GM23338 (cell line): ENCODE results near the gene RPS15. TPM values are rescaled to one million over a fixed set of nuclear protein-coding genes. Genes with fewer than 3 reads are reported as not detected.

Experiments
- ATAC-seq: fragments of 200-7000 bp; cut with Tn5 transposase; 3 replicates; pipeline ENCODE4 v1.9.1; 2020
- DNase-seq: peaks from one replicate; pipeline ENCODE4 v3.0.0-alpha.2; 2015; ENCODE audit warnings: low spot score
- H2AFZ ChIP-seq: fragments of 200-600 bp; sonication (generic); 2 replicates; pipeline ENCODE4 v1.8.0; 2016; ENCODE audit warnings: antibody characterized with exemption, mild to moderate bottlenecking, moderate library complexity
- H3F3A ChIP-seq: fragments of 200-600 bp; sonication (generic); replicated peaks from 2 replicates; pipeline ENCODE4 v1.8.0; 2017; ENCODE audit warnings: antibody characterized with exemption, mixed run types, low read depth
- H3K27ac ChIP-seq: fragments of 200-600 bp; sonication (generic); 2 replicates; pipeline ENCODE4 v1.6.1; 2016; ENCODE audit warnings: low read depth
- H3K27me3 ChIP-seq: fragments of 200-600 bp; sonication (generic); 2 replicates; pipeline ENCODE4 v1.8.0; 2016; ENCODE audit warnings: mild to moderate bottlenecking, mixed run types, moderate library complexity; ENCODE audit not compliant: insufficient read depth
- H3K36me3 ChIP-seq: fragments of 200-600 bp; sonication (generic); 2 replicates; pipeline ENCODE4 v1.8.0; 2016; ENCODE audit warnings: mild to moderate bottlenecking; ENCODE audit not compliant: insufficient read depth
- H3K4me1 ChIP-seq: fragments of 200-600 bp; sonication (generic); 2 replicates; pipeline ENCODE4 v1.8.0; 2016; ENCODE audit warnings: mild to moderate bottlenecking, moderate library complexity; ENCODE audit not compliant: insufficient read depth
- H3K4me2 ChIP-seq: fragments of 200-600 bp; sonication (generic); 2 replicates; pipeline ENCODE4 v1.7.1; 2017; ENCODE audit warnings: mixed run types
- H3K4me3 ChIP-seq: fragments of 200-600 bp; sonication (generic); 2 replicates; pipeline ENCODE4 v1.6.1; 2016; ENCODE audit warnings: mixed run types
- H3K79me2 ChIP-seq: fragments of 200-600 bp; sonication (generic); replicated peaks from 2 replicates; pipeline ENCODE4 v1.8.0; 2017; ENCODE audit warnings: mild to moderate bottlenecking; ENCODE audit not compliant: insufficient read depth
- H3K9me2 ChIP-seq: fragments of 200-600 bp; sonication (generic); 2 replicates; pipeline ENCODE4 v1.8.0; 2017; ENCODE audit not compliant: insufficient read depth
- H4K20me1 ChIP-seq: fragments of 200-600 bp; sonication (generic); replicated peaks from 2 replicates; pipeline ENCODE4 v1.8.0; 2017; ENCODE audit warnings: mild to moderate bottlenecking; ENCODE audit not compliant: insufficient read depth
- H3K27ac Mint-ChIP-seq: 2 replicates; pipeline ENCODE4 v1.8.0; 2020; ENCODE audit warnings: inconsistent platforms, mild to moderate bottlenecking, moderate library complexity, mixed read lengths
- H3K27me3 Mint-ChIP-seq: 3 replicates; pipeline ENCODE4 v1.8.0; 2022; ENCODE audit warnings: low read depth, mild to moderate bottlenecking, moderate library complexity, mixed read lengths, inconsistent platforms; ENCODE audit not compliant: insufficient read depth, poor library complexity
- H3K36me3 Mint-ChIP-seq: 3 replicates; pipeline ENCODE4 v1.8.0; 2021; ENCODE audit warnings: low read depth, mild to moderate bottlenecking, inconsistent platforms, moderate library complexity, mixed read lengths
- H3K4me1 Mint-ChIP-seq: 3 replicates; pipeline ENCODE4 v1.8.0; 2020; ENCODE audit warnings: mild to moderate bottlenecking, inconsistent platforms, mixed read lengths
- H3K4me3 Mint-ChIP-seq: 3 replicates; pipeline ENCODE4 v1.8.0; 2021; ENCODE audit warnings: moderate library complexity, mild to moderate bottlenecking, inconsistent platforms, mixed read lengths
- H3K9me3 Mint-ChIP-seq: 3 replicates; pipeline ENCODE4 v1.8.0; 2020; ENCODE audit warnings: moderate library complexity, mild to moderate bottlenecking, inconsistent platforms, mixed read lengths
- EZH2 ChIP-seq: fragments of 200-600 bp; sonication (generic); IDR thresholded peaks from one replicate; pipeline ENCODE4 v1.8.0; 2017; ENCODE audit warnings: antibody characterized with exemption, mild to moderate bottlenecking, low read depth; ENCODE audit not compliant: unreplicated experiment
- NANOG ChIP-seq: IDR thresholded peaks from 2 replicates; pipeline ENCODE4 v1.6.1; 2016; ENCODE audit warnings: antibody characterized with exemption, borderline replicate concordance
- REST ChIP-seq: IDR thresholded peaks from one replicate; pipeline ENCODE4 v1.6.1; 2018; ENCODE audit warnings: antibody characterized with exemption; ENCODE audit not compliant: unreplicated experiment
- STAT1 ChIP-seq: IDR thresholded peaks from one replicate; pipeline ENCODE4 v1.6.1; 2016; ENCODE audit warnings: antibody characterized with exemption; ENCODE audit not compliant: unreplicated experiment
- ZNF114 ChIP-seq: fragments of 250-450 bp; sonication (Bioruptor Pico); IDR thresholded peaks from 2 replicates; pipeline ENCODE4 v1.5.0; 2020; ENCODE audit warnings: mild to moderate bottlenecking, moderate library complexity
- polyA plus RNA-seq: library from polyadenylated mRNA; unstranded; fragments of >200 nt; fragmentation: Nextera tagmentation; extraction: Ambion mirVana; gene quantifications from 2 replicates; pipeline ENCODE4 v1.2.1, GENCODE V29; 2016
- total RNA-seq: library from RNA; depleted of rRNA; stranded (reverse); fragments of >200 nt; shearing (Covaris generic); gene quantifications from 2 replicates; pipeline ENCODE4 v1.2.3, GENCODE V29; 2014
- TF ChIP-seq, protein P1 (sequence below), 2 experiments: fragments of 200-600 bp in 1 of 2; sonication (generic) in 1 of 2; conservative IDR thresholded peaks; 2 replicates each; pipeline versions ENCODE4 v1.5.1 to v1.6.1; 2016 to 2017; ENCODE audit warnings: antibody characterized with exemption in 2 of 2, low read depth in 2 of 2, mild to moderate bottlenecking in 2 of 2, moderate library complexity in 1 of 2
- TF ChIP-seq, protein P2 (sequence below): fragments of 250-450 bp; sonication (Bioruptor Pico); IDR thresholded peaks from 2 replicates; pipeline ENCODE4 v1.5.0; 2020; ENCODE audit warnings: mild to moderate bottlenecking, moderate library complexity

The RPS15 gene
- total and polyA plus RNA-seq, 2 experiments from 2014 or later, result 2,953 to 3,861 TPM

DNA sequence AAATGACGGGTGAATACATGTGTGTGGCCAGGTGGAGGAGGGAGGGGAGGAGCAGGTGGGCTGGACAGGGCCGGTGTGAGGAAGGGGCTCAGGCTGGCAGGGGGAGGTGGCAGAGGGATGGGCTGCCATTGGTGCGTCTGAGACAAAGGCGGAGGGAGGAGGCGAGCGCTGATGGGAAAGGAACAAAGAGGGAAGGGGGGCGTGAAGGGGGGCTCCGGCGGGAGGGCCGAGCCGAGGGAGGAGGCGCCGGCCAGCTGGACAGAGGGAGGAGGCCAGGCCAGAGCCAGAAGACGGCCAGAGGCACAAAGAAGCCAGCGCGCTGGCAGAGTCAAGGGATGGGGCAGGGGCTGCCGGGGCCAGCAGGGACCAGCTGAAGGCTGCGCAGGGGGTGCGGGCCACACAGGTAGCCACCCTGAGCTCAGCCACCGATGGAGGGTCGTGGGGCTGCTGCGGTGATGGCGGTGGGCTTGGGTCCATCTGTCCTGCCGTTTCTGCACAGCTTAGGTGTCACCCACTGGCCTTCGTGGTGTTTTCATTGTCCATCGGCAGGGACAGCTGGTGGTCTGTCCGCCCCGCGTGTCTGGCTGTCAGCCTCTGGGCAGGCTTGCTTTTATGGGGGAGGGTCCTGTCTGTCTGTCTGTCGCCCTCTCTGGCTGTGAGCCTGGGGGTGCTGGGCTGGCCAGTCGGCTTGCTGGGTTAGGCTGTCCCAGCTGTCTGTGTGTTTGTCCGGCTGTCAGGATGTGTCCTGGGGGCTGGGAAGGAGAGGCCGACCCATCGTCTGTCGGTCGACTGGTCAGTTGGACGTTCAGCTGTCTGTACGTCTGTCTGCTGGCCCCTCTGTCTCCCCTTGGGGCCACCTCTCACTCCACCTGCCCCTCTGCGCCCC, 14.0 kb downstream of the RPS15 start:
- ATAC-seq, result peak; percentile 3; the same call in 2 of the 3 replicates
- Mint-ChIP-seq H3K36me3 (peaks cover under 1% of the 10 kb centered on the region; the same call in 1 of the 3 replicates), H3K9me3 (no peaks in the 10 kb centered on the region; the same call in 2 of the 3 replicates), H3K4me3 (no peak overlapping the region; the same call in 1 of the 3 replicates), H3K27ac (no peak overlapping the region), H3K27me3 (peaks cover 54% of the 10 kb centered on the region), H3K4me1 (peaks cover 37% of the 10 kb centered on the region)
- peak; percentile 79 for DNase-seq
- no peaks in the 10 kb centered on the region for H3K9me2 ChIP-seq
- no peak overlapping the region for H2AFZ ChIP-seq
- H3K4me3 ChIP-seq, result no peak overlapping the region; the same call in 1 of the 2 replicates
- no peaks in the 10 kb centered on the region for H4K20me1 ChIP-seq
- H3K4me2 ChIP-seq, result no peak overlapping the region
- peaks cover 34% of the 10 kb centered on the region for H3K27me3 ChIP-seq
- H3F3A ChIP-seq, result peaks cover 21% of the 10 kb centered on the region
- no peaks in the 10 kb centered on the region for H3K36me3 ChIP-seq
- H3K79me2 ChIP-seq, result 0 out of 2 replicates have a peak, but pooled peaks cover 3% of the 10 kb centered on the region
- TF ChIP-seq REST, result peak; percentile 5
- no peak for TF ChIP-seq EZH2
- H3K4me1 ChIP-seq, result peaks cover 23% of the 10 kb centered on the region; the same call in 1 of the 2 replicates
- H3K27ac ChIP-seq, result no peak overlapping the region

DNA sequence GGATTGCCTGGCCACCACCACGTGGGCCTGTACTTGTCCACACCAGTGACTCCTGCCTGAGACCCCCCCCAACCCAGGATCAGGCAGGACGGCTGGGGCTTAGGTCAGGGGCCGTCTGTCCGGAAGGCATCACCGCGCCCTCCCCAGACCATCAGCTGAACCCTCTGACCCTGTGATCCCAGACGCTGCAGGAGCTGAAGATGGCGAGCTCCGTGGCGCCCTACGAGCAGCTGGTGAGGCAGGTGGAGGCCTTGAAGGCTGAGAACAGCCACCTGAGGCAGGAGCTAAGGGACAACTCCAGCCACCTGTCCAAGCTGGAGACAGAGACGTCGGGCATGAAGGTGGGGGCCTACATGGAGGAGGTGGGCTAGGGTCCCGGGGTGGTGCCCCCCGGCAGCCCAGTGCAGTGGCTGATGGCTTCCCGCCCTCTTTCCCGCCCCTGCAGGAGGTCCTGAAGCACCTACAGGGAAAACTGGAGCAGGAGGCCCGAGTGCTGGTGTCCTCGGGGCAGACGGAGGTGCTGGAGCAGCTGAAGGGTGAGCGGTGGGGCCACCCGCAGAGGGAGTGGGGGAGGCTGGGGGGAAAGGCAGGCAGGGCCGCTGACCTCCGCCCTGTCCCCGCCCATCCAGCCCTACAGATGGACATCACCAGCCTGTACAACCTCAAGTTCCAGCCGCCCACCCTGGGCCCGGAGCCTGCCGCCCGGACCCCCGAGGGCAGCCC, 14.8 kb downstream of the RPS15 start:
- no peak overlapping the region for H3K4me3 ChIP-seq
- H3K27ac ChIP-seq, result no peak overlapping the region
- H3K9me2 ChIP-seq, result no peaks in the 10 kb centered on the region
- H3K4me2 ChIP-seq, result no peak overlapping the region
- H3K36me3 ChIP-seq, result no peaks in the 10 kb centered on the region
- H4K20me1 ChIP-seq, result no peaks in the 10 kb centered on the region
- peaks cover 23% of the 10 kb centered on the region; the same call in 1 of the 2 replicates for H3K4me1 ChIP-seq
- DNase-seq (peak; percentile 1), ATAC-seq (no peak)
- peaks cover 48% of the 10 kb centered on the region for H3K27me3 Mint-ChIP-seq
- peaks cover 36% of the 10 kb centered on the region for H3K4me1 Mint-ChIP-seq
- H3K4me3 Mint-ChIP-seq, result no peak overlapping the region
- 0 out of 2 replicates have a peak, but pooled peaks cover 3% of the 10 kb centered on the region for H3K79me2 ChIP-seq
- H3K36me3 Mint-ChIP-seq, result peaks cover 4% of the 10 kb centered on the region
- no peak overlapping the region for H3K27ac Mint-ChIP-seq
- peaks cover 26% of the 10 kb centered on the region for H3K27me3 ChIP-seq
- peaks cover 22% of the 10 kb centered on the region for H3F3A ChIP-seq
- no peaks in the 10 kb centered on the region; the same call in 2 of the 3 replicates for H3K9me3 Mint-ChIP-seq
- H2AFZ ChIP-seq, result no peak overlapping the region
- no peak for TF ChIP-seq STAT1
- TF ChIP-seq, protein P1, sequence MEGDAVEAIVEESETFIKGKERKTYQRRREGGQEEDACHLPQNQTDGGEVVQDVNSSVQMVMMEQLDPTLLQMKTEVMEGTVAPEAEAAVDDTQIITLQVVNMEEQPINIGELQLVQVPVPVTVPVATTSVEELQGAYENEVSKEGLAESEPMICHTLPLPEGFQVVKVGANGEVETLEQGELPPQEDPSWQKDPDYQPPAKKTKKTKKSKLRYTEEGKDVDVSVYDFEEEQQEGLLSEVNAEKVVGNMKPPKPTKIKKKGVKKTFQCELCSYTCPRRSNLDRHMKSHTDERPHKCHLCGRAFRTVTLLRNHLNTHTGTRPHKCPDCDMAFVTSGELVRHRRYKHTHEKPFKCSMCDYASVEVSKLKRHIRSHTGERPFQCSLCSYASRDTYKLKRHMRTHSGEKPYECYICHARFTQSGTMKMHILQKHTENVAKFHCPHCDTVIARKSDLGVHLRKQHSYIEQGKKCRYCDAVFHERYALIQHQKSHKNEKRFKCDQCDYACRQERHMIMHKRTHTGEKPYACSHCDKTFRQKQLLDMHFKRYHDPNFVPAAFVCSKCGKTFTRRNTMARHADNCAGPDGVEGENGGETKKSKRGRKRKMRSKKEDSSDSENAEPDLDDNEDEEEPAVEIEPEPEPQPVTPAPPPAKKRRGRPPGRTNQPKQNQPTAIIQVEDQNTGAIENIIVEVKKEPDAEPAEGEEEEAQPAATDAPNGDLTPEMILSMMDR (conservative IDR thresholded peaks at IDR 0.05; ENCODE audit: low read depth in 2 of 2), result no peak
- TF ChIP-seq NANOG, result no peak
- TF ChIP-seq, protein P2, sequence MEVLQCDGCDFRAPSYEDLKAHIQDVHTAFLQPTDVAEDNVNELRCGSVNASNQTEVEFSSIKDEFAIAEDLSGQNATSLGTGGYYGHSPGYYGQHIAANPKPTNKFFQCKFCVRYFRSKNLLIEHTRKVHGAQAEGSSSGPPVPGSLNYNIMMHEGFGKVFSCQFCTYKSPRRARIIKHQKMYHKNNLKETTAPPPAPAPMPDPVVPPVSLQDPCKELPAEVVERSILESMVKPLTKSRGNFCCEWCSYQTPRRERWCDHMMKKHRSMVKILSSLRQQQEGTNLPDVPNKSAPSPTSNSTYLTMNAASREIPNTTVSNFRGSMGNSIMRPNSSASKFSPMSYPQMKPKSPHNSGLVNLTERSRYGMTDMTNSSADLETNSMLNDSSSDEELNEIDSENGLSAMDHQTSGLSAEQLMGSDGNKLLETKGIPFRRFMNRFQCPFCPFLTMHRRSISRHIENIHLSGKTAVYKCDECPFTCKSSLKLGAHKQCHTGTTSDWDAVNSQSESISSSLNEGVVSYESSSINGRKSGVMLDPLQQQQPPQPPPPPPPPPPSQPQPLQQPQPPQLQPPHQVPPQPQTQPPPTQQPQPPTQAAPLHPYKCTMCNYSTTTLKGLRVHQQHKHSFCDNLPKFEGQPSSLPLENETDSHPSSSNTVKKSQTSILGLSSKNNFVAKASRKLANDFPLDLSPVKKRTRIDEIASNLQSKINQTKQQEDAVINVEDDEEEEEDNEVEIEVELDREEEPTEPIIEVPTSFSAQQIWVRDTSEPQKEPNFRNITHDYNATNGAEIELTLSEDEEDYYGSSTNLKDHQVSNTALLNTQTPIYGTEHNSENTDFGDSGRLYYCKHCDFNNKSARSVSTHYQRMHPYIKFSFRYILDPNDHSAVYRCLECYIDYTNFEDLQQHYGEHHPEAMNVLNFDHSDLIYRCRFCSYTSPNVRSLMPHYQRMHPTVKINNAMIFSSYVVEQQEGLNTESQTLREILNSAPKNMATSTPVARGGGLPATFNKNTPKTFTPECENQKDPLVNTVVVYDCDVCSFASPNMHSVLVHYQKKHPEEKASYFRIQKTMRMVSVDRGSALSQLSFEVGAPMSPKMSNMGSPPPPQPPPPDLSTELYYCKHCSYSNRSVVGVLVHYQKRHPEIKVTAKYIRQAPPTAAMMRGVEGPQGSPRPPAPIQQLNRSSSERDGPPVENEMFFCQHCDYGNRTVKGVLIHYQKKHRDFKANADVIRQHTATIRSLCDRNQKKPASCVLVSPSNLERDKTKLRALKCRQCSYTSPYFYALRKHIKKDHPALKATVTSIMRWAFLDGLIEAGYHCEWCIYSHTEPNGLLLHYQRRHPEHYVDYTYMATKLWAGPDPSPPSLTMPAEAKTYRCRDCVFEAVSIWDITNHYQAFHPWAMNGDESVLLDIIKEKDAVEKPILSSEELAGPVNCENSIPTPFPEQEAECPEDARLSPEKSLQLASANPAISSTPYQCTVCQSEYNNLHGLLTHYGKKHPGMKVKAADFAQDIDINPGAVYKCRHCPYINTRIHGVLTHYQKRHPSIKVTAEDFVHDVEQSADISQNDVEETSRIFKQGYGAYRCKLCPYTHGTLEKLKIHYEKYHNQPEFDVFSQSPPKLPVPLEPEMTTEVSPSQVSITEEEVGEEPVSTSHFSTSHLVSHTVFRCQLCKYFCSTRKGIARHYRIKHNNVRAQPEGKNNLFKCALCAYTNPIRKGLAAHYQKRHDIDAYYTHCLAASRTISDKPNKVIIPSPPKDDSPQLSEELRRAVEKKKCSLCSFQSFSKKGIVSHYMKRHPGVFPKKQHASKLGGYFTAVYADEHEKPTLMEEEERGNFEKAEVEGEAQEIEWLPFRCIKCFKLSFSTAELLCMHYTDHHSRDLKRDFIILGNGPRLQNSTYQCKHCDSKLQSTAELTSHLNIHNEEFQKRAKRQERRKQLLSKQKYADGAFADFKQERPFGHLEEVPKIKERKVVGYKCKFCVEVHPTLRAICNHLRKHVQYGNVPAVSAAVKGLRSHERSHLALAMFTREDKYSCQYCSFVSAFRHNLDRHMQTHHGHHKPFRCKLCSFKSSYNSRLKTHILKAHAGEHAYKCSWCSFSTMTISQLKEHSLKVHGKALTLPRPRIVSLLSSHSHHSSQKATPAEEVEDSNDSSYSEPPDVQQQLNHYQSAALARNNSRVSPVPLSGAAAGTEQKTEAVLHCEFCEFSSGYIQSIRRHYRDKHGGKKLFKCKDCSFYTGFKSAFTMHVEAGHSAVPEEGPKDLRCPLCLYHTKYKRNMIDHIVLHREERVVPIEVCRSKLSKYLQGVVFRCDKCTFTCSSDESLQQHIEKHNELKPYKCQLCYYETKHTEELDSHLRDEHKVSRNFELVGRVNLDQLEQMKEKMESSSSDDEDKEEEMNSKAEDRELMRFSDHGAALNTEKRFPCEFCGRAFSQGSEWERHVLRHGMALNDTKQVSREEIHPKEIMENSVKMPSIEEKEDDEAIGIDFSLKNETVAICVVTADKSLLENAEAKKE (CRISPR knock-in tag), result no peak
- TF ChIP-seq ZNF114 (CRISPR knock-in tag), result no peak
